TTC549 (cell line): ENCODE results near the gene GBGT1.

Experiments
- FAIRE-seq: peaks from 2 replicates; lab custom pipeline; 2012; peaks lifted over from hg19 to GRCh38; lab: Jason Lieb, UNC

GBGT1 gene

GRCh38 chr9:133143639-133144141 lies 20.0 kb downstream of the GBGT1 start:
- FAIRE-seq, result no peak

- FAIRE-seq, result no peak
Measured at GRCh38 chr9:133142684-133143622, 20.8 kb downstream of the GBGT1 start.

- no peak for FAIRE-seq
Measured at GRCh38 chr9:133141833-133142595, 21.7 kb downstream of the GBGT1 start.

GRCh38 chr9:133140606-133141005 lies 23.1 kb downstream of the GBGT1 start:
- no peak for FAIRE-seq

GRCh38 chr9:133140174-133140505 lies 23.6 kb downstream of the GBGT1 start:
- no peak for FAIRE-seq

- FAIRE-seq, result no peak
Measured at GRCh38 chr9:133139246-133140173, 24.2 kb downstream of the GBGT1 start.

- FAIRE-seq, result no peak
Measured at GRCh38 chr9:133137451-133138231, 26.1 kb downstream of the GBGT1 start.

GRCh38 chr9:133135146-133135745 lies 28.5 kb downstream of the GBGT1 start:
- FAIRE-seq, result no peak

- no peak for FAIRE-seq
Measured at GRCh38 chr9:133134388-133135145, 29.1 kb downstream of the GBGT1 start.

- no peak for FAIRE-seq
Measured at GRCh38 chr9:133133681-133134387, 29.9 kb downstream of the GBGT1 start.

- FAIRE-seq, result no peak
Measured at GRCh38 chr9:133132174-133132573, 31.5 kb downstream of the GBGT1 start.

GRCh38 chr9:133131506-133131905 lies 32.2 kb downstream of the GBGT1 start:
- no peak for FAIRE-seq

GRCh38 chr9:133130685-133131244 lies 32.9 kb downstream of the GBGT1 start:
- no peak for FAIRE-seq

GRCh38 chr9:133129001-133129795 lies 34.5 kb downstream of the GBGT1 start:
- no peak for FAIRE-seq

- no peak for FAIRE-seq
Measured at GRCh38 chr9:133128152-133128551, 35.6 kb downstream of the GBGT1 start.

GRCh38 chr9:133127340-133127981 lies 36.3 kb downstream of the GBGT1 start:
- FAIRE-seq, result no peak

- no peak for FAIRE-seq
Measured at GRCh38 chr9:133126697-133127339, 36.9 kb downstream of the GBGT1 start.
